ENCODE data around the gene GAREM1.
A peak's percentile ranks its signal among the peaks of the same experiment; 100 is the strongest.
"Not testable (repeated sequence)": the region's sequence is repeated elsewhere in the genome, so short reads cannot be mapped to it uniquely, and the experiment has no call there.

GAREM1 gene

DNA sequence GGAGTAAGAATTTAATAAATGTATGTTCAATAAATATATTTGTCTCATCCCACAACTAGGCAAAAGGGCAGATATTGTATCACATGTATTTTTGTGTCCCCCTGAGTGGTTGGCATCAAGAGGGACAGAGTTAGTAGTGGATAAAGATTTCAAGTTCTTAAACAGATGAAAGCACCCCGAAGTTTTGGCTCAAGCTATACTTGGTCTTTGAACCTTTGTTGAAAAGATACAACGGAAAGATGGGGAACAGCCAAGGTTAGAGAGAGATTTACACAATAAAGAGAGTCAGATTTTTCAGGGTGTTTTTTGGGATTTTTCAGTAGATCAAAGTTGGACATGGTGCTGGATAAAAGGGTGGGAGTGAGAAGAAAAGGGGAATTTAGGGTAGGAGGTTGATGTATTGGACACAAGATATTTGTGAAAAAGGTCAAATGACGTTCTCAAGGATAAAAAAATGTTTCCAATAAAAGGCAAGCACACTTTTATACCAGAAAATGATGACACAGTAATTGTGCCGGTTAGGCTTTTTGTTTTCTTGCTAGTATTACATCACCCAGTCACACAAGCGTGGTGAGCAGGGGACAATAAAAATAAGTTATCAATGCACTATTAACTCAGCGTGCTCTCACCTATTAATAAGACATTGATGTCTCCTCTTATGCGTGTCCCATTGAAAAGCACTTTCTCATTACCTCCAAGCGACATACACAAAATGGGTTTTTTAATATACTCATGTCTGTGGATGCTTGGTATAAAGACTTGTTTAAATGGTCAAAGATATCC is 221.3 kb downstream of the GAREM1 start:
- no peak for DNase-seq

DNA sequence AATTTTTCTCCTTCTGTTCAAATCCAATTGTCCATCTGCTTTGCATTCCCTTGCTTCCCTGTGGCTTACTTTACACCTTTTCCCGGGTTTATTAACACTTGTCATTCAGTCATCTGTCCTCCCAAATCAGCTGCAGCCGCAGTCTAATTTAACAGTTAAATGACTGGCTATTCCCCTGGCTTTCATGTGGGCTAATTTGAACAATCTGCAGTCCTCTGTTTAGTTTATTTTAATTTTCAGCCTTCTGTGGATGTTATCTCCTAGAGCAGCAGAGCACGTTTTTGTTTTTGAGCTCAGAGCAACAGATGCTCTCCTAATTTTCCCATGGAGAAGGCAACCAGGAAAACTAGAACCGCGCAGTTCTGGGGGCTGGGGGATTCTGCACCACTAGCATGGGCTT is 225.8 kb downstream of the GAREM1 start:
- no peak for DNase-seq

DNA sequence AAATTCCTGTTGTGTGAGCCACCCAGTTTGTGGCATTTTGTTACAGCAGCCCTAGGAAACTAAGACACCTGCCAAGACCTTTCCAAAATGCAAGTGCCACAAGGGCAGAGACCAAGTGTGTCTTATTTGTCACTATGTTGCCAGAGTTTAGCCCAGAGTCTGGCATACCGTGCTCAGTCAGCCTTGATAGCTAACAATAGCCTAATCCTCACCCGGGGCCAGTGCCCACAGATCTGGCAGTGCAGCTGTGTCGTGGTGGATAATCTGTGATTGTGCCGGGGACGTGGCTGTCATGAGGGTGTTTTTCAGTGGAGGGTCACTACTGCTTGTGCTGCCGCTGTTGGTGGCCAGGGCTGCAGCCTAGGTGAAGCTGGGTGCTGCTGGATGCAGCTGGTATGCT is 227.3 kb downstream of the GAREM1 start:
- DNase-seq: no peak

DNA sequence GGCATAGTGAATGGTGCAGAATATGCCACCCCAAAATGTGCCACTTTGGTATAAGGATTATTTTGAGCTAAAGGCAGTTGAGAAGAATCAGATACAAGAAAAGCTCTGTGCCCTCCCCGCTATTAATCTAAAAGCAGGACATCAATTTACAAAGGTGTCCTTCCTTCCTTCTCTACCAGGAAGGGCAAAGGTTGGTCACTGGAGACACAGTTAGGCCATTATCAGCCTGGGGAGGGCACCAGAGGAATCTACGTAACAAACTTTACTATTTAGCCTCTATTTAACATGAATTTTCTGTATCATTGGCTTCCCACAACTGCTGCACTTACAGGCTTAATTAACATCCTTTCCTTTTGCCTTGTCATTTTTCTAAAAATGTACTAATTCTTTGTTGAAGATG is 228.3 kb downstream of the GAREM1 start:
- DNase-seq: no peak

DNA sequence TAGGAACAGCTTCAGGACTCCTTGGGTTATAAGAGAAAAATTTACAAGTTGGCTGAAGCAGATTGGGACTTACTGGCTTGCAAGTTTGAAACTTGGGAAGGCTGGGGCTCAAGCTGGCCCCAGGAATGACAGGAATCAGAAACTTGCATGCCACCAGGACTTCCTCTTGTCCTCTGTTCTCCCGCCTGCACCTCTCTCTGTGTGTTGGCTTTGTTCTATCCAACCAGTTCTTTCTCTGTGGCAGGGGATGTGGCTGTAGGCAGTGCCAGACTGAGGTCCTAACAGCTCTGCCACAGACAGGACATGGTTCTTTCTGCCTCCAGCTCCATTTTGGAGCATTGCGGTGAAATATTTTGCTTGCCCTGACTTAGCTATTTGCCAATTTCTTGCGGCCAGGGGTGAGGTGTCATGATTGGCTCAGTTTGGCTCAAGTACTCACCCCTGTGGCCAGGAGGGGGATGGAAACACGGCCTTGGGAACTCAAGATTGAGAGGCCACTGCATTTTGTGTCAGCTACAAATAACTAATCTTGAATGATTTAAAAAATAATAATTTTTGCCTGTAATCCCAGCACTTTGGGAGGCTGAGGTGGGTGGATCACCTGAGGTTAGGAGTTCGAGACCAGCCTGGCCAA is 231.9 kb downstream of the GAREM1 start:
- no peak for DNase-seq

DNA sequence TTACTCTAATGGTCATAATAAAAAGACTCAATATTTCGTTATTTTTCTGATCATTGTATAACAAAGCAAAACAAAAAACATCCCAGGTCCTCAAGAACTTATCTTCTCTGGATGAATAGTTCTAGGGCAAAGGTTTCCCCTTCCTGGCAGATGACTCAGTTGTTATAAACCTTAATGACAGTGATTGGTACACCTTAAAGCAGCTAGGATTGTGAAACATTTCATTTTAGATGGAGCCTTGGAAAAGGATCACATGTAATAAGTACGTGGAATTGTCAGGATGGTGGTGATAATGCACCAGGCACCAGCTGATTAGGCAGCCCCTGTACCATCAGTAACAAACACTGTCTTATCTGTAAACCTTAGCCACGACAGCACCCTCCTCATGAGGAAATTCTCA is 233.6 kb downstream of the GAREM1 start:
- DNase-seq: no peak

DNA sequence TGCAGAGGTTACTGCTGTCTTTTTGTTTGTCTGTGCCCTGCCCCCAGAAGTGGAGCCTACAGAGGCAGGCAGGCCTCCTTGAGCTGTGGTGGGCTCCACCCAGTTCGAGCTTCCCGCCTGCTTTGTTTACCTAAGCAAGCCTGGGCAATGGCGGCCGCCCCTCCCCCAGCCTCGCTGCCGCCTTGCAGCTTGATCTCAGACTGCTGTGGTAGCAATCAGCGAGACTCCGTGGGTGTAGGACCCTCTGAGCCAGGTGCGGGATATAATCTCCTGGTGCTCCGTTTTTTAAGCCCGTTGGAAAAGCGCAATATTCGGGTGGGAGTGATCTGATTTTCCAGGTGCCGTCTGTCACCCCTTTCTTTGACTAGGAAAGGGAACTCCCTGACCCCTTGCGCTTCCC is 237.3 kb downstream of the GAREM1 start:
- not testable (repeated sequence) for DNase-seq

DNA sequence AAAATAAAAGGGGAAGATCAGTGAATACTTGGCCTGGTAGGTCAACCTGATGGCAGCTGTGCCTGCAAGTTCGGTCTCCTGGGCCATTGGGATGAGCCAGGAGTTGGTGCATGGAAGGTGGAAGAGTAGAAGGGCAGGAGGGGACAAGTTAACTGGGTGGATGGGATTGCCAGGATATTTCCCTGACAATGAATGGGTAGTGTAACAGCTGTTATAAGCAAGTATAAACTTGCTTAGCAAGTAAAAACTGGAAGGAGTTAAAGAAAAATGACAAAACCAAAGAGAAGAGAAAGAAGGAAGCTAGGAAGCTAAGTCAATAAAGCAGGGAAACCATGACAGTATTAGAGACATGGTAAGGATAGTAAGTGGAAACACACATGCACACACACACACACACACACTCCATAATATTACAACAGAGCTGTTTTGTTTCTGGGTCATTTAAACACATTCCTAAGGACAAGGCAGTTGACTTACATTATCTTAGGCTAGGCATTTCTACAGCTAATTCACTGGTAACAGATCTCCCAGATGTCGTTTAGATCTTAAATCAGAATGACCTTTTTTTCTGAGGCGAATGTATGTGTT is 251.2 kb downstream of the GAREM1 start:
- peak; percentile 2 for DNase-seq

DNA sequence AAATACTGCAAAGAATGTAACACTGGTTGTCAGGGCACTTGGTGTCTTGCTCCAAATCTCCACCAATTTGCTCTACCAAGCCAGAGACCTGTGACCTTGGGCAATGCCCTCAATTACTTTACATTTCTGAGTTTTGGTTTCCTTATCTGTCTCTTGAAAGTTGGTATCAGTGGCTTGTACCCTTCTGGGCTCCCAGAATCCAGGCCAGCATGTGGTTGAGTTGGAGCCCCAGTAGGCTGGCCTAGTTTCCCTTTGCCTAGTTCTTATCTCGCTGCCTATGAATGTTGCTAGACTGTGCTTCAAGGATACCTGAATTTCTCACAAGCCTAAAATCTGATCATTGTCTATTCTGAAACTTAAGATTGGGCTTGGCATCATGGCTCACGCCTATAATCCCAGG is 254.3 kb downstream of the GAREM1 start:
- DNase-seq: no peak

DNA sequence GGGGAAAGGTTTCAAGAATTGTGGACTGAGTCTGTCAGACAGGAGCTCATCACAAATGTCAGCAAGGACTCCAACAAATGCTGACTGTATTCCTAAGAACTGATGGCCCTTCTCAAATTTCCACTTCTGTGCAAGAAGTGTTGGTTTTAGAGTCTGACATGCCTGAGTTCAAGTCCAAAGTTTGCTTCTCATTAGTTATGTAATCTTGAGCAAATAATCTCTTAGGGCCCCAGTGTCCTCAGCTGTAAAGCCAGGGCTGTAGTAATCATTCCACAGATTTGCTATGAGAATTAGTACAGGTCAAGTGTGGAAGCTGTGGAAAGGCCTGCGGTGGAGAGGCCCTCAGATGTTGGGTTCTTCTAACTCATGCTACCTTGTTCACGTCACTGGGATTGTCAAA is 257.0 kb downstream of the GAREM1 start:
- no peak for DNase-seq

Measured in MV-4-11 (cell line).